PC-9 (cell line): Measurements from ENCODE around the gene SIK3. TPM values are rescaled to one million over a fixed set of nuclear protein-coding genes. Genes with fewer than 3 reads are reported as not detected.

ENCODE experiments used
- BruUV-seq: library from RNA; stranded (reverse); fragments of 400-500 nt; replicated peaks from 2 replicates; lab custom pipeline; 2021; lab: Mats Ljungman, UMichigan
- CTCF ChIA-PET: fragments of 300-600 bp; sonication (Branson Sonifier 250); formaldehyde crosslinking; loops from one replicate; lab custom pipeline; 2022; ENCODE audit warnings: antibody characterized with exemption; lab: Charles Lee
- POLR2A ChIA-PET: fragments of 300-600 bp; sonication (Branson Sonifier 250); formaldehyde crosslinking; loops from one replicate; lab custom pipeline; 2022; ENCODE audit warnings: antibody characterized with exemption; ENCODE audit not compliant: unreplicated experiment; lab: Charles Lee
- DNase-seq, 2 experiments: peaks; one replicate each; pipeline versions ENCODE4 v3.0.0 to v3.0.0-alpha.2; 2015 to 2022; ENCODE audit warnings: mixed read lengths in 1 of 2
- H2AFZ ChIP-seq: fragments of 200-600 bp; sonication (generic); 2 replicates; pipeline ENCODE4 v1.8.1; 2017; ENCODE audit warnings: antibody characterized with exemption
- H3F3A ChIP-seq: fragments of 200-600 bp; sonication (generic); 2 replicates; pipeline ENCODE4 v1.8.1; 2017; ENCODE audit warnings: antibody characterized with exemption, mild to moderate bottlenecking, low read depth; ENCODE audit not compliant: insufficient read depth
- H3K27ac ChIP-seq: fragments of 200-600 bp; sonication (generic); 2 replicates; pipeline ENCODE4 v1.6.1; 2016; ENCODE audit warnings: mixed run types
- H3K27me3 ChIP-seq: fragments of 200-600 bp; sonication (generic); 2 replicates; pipeline ENCODE4 v1.6.1; 2016; ENCODE audit warnings: low read depth, mixed run types; ENCODE audit not compliant: insufficient read depth
- H3K36me3 ChIP-seq: fragments of 200-600 bp; sonication (generic); 2 replicates; pipeline ENCODE4 v1.6.1; 2016; ENCODE audit warnings: low read depth, mixed run types
- H3K4me1 ChIP-seq: fragments of 200-600 bp; sonication (generic); replicated peaks from 2 replicates; pipeline ENCODE4 v1.6.1; 2016; ENCODE audit warnings: mixed run types; ENCODE audit not compliant: insufficient read depth
- H3K4me2 ChIP-seq: fragments of 200-600 bp; sonication (generic); 2 replicates; pipeline ENCODE4 v1.6.1; 2017; ENCODE audit warnings: mixed run types
- H3K4me3 ChIP-seq: fragments of 200-600 bp; sonication (generic); 2 replicates; pipeline ENCODE4 v1.6.1; 2016; ENCODE audit warnings: mixed run types
- H3K79me2 ChIP-seq: fragments of 200-600 bp; sonication (generic); 2 replicates; pipeline ENCODE4 v1.6.1; 2017; ENCODE audit warnings: low read depth, mixed run types
- H3K9me2 ChIP-seq: fragments of 200-600 bp; sonication (generic); 2 replicates; pipeline ENCODE4 v1.8.1; 2017; ENCODE audit warnings: mild to moderate bottlenecking; ENCODE audit not compliant: insufficient read depth
- H3K9me3 ChIP-seq: fragments of 200-600 bp; sonication (generic); 2 replicates; pipeline ENCODE4 v1.8.1; 2016; ENCODE audit warnings: low read depth; ENCODE audit not compliant: insufficient read depth
- H4K20me1 ChIP-seq: fragments of 200-600 bp; sonication (generic); 2 replicates; pipeline ENCODE4 v1.8.1; 2017; ENCODE audit not compliant: insufficient read depth
- CTCF ChIP-seq: fragments of 200-600 bp; sonication (generic); conservative IDR thresholded peaks from 2 replicates; pipeline ENCODE4 v1.6.1; 2017; ENCODE audit warnings: mixed run types, antibody characterized with exemption, mild to moderate bottlenecking, moderate library complexity
- EZH2 ChIP-seq: fragments of 200-600 bp; sonication (generic); IDR thresholded peaks from 2 replicates; pipeline ENCODE4 v1.8.0; 2017; ENCODE audit warnings: antibody characterized with exemption, low read depth
- intact Hi-C: fragments of 100-400 bp; cut with micrococcal nuclease; formaldehyde crosslinking; loops from one replicate; pipeline ENCODE4 v1.10.0; 2022; ENCODE audit not compliant: unreplicated experiment
- total RNA-seq: library from RNA; stranded (reverse); gene quantifications from 2 replicates; pipeline ENCODE4 v1.2.3, GENCODE V29; 2021

The SIK3 gene
- total RNA-seq, 1 experiment from 2014 or later, result 30.2 TPM

GRCh38 chr11:117016747-117017146 lies 81.5 kb downstream of the SIK3 start:
- Histone ChIP-seq H3K4me3 (no peak overlapping the region), H3K9me2 (no peaks in the 10 kb centered on the region), H3K9me3 (no peaks in the 10 kb centered on the region), H3K27ac (no peak overlapping the region), H3F3A (peaks cover 20% of the 10 kb centered on the region), H3K27me3 (no peaks in the 10 kb centered on the region), H3K79me2 (peaks cover 51% of the 10 kb centered on the region), H2AFZ (no peak overlapping the region), H3K36me3 (no peaks in the 10 kb centered on the region), H3K4me1 (peaks cover 16% of the 10 kb centered on the region), H4K20me1 (peaks cover 12% of the 10 kb centered on the region), H3K4me2 (no peak overlapping the region)
- ChIA-PET CTCF (interaction anchor here (0.6 kb wide), 1 partner anchor 86 kb away, joined by 16 read pairs; no protein-coding TSS in a partner anchor), POLR2A (interaction anchor here (0.6 kb wide), 1 partner anchor 81 kb away, joined by 5 read pairs; no protein-coding TSS in a partner anchor)
- intact Hi-C loops, result no loop called here
- no peak for TF ChIP-seq CTCF
- TF ChIP-seq EZH2, result no peak
- DNase-seq, result no peak
- no TSS peak for BruUV-seq

- POLR2A ChIA-PET, result no interaction called here
- intact Hi-C loops, result no loop called here
- Histone ChIP-seq H3K36me3 (no peaks in the 10 kb centered on the region), H3F3A (peaks cover 24% of the 10 kb centered on the region), H4K20me1 (peaks cover 12% of the 10 kb centered on the region), H3K79me2 (peaks cover 48% of the 10 kb centered on the region), H3K27me3 (no peaks in the 10 kb centered on the region), H3K4me3 (no peak overlapping the region), H3K4me1 (peaks cover 21% of the 10 kb centered on the region), H3K9me2 (no peaks in the 10 kb centered on the region), H3K27ac (no peak overlapping the region), H3K4me2 (no peak overlapping the region), H3K9me3 (no peaks in the 10 kb centered on the region), H2AFZ (no peak overlapping the region)
- CTCF ChIA-PET, result interaction anchor here (0.6 kb wide), 1 partner anchor 85 kb away, joined by 16 read pairs; no protein-coding TSS in a partner anchor
- no peak for TF ChIP-seq EZH2
- no peak for TF ChIP-seq CTCF
- BruUV-seq, result no TSS peak
- DNase-seq, result no peak
Observed at GRCh38 chr11:117016246-117016645, 82.0 kb downstream of the SIK3 start.

- no peaks in the 10 kb centered on the region for H3K27me3 ChIP-seq
- no peaks in the 10 kb centered on the region for H3K36me3 ChIP-seq
- BruUV-seq, result no TSS peak
- TF ChIP-seq CTCF (no peak), EZH2 (no peak)
- no peaks in the 10 kb centered on the region for H3K9me2 ChIP-seq
- peak in 1 of 2 experiments; percentile 3 for DNase-seq
- H3K9me3 ChIP-seq, result no peaks in the 10 kb centered on the region
- intact Hi-C loops, result no loop called here
- CTCF ChIA-PET, result interaction anchor here (0.7 kb wide), 1 partner anchor 79 kb away, joined by 3 read pairs; no protein-coding TSS in a partner anchor
- POLR2A ChIA-PET, result no interaction called here
- no peak overlapping the region for H3K4me3 ChIP-seq
- peak overlapping the region; percentile 36 for H3K27ac ChIP-seq
- H2AFZ ChIP-seq, result no peak overlapping the region
- 0 out of 2 replicates have a peak overlapping the region, but pooled peaks have one; percentile 3 for H3K4me2 ChIP-seq
- peaks cover 40% of the 10 kb centered on the region for H3K79me2 ChIP-seq
- peaks cover 7% of the 10 kb centered on the region for H3K4me1 ChIP-seq
- peaks cover 10% of the 10 kb centered on the region for H3F3A ChIP-seq
- H4K20me1 ChIP-seq, result no peaks in the 10 kb centered on the region; the same call in none of the 2 replicates
Observed at GRCh38 chr11:117011541-117011898, 86.7 kb downstream of the SIK3 start.
